Measurements from ENCODE around the gene IER5L. TPM values are rescaled to one million over a fixed set of nuclear protein-coding genes. Genes with fewer than 3 reads are reported as not detected.
A peak's percentile ranks its signal among the peaks of the same experiment; 100 is the strongest.

IER5L gene
- total and polyA plus RNA-seq, 2 experiments from 2014 or later: 38.0 to 39.7 TPM

- Histone ChIP-seq H3K27ac (no peak overlapping the region), H3K4me3 (no peak overlapping the region), H3K36me3 (replicated peaks; ENCODE audit: insufficient read depth, low read depth) (no peaks in the 10 kb centered on the region), H3K27me3 (no peaks in the 10 kb centered on the region), H3K9me2 (replicated peaks; ENCODE audit: insufficient read depth) (no peaks in the 10 kb centered on the region), H4K20me1 (ENCODE audit: insufficient read depth, poor library complexity, severe bottlenecking) (no peaks in the 10 kb centered on the region), H2AFZ (no peak overlapping the region), H3K4me2 (no peak overlapping the region), H3K79me2 (no peaks in the 10 kb centered on the region), H3K9me3 (ENCODE audit: low read depth) (no peaks in the 10 kb centered on the region), H3K4me1 (ENCODE audit: insufficient read depth) (peaks cover 3% of the 10 kb centered on the region)
- 93% methylated on average over 7 of the region's 7 CpGs for WGBS (ENCODE audit: low lambda C conversion rate, missing lambda C conversion rate)
- TF ChIP-seq, protein P1, sequence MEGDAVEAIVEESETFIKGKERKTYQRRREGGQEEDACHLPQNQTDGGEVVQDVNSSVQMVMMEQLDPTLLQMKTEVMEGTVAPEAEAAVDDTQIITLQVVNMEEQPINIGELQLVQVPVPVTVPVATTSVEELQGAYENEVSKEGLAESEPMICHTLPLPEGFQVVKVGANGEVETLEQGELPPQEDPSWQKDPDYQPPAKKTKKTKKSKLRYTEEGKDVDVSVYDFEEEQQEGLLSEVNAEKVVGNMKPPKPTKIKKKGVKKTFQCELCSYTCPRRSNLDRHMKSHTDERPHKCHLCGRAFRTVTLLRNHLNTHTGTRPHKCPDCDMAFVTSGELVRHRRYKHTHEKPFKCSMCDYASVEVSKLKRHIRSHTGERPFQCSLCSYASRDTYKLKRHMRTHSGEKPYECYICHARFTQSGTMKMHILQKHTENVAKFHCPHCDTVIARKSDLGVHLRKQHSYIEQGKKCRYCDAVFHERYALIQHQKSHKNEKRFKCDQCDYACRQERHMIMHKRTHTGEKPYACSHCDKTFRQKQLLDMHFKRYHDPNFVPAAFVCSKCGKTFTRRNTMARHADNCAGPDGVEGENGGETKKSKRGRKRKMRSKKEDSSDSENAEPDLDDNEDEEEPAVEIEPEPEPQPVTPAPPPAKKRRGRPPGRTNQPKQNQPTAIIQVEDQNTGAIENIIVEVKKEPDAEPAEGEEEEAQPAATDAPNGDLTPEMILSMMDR (IDR thresholded peaks at IDR 0.05; ENCODE audit: poor library complexity): no peak
- DNase-seq (ENCODE audit: low spot score): no peak
Observed at GRCh38 chr9:129204840-129205239, 26.8 kb upstream of the IER5L start.

GRCh38 chr9:129203556-129203909 is 25.5 kb upstream of the IER5L start:
- no peaks in the 10 kb centered on the region for H3K9me2 ChIP-seq (replicated peaks; ENCODE audit: insufficient read depth)
- TF ChIP-seq EZH2 (IDR thresholded peaks at IDR 0.05; ENCODE audit: borderline replicate concordance): no peak
- no peak for TF ChIP-seq EZH2phosphoT487 (IDR thresholded peaks at IDR 0.05; ENCODE audit: low read depth, severe bottlenecking, unreplicated experiment)
- TF ChIP-seq, protein P1 (IDR thresholded peaks at IDR 0.05; ENCODE audit: poor library complexity): no peak
- H3K4me3 ChIP-seq: no peak overlapping the region
- no peaks in the 10 kb centered on the region for H3K79me2 ChIP-seq
- no peaks in the 10 kb centered on the region for H4K20me1 ChIP-seq (ENCODE audit: insufficient read depth, poor library complexity, severe bottlenecking)
- H2AFZ ChIP-seq: peak overlapping the region; percentile 99
- no peaks in the 10 kb centered on the region for H3K36me3 ChIP-seq (replicated peaks; ENCODE audit: insufficient read depth, low read depth)
- WGBS (ENCODE audit: low lambda C conversion rate, missing lambda C conversion rate): 72% methylated on average over 11 of the region's 11 CpGs
- H3K9me3 ChIP-seq (ENCODE audit: low read depth): no peaks in the 10 kb centered on the region
- H3K27me3 ChIP-seq: no peaks in the 10 kb centered on the region
- no peak overlapping the region for H3K27ac ChIP-seq
- peak overlapping the region; percentile 94 for H3K4me2 ChIP-seq
- DNase-seq (ENCODE audit: low spot score): no peak
- H3K4me1 ChIP-seq (ENCODE audit: insufficient read depth): peaks cover 3% of the 10 kb centered on the region

DNA sequence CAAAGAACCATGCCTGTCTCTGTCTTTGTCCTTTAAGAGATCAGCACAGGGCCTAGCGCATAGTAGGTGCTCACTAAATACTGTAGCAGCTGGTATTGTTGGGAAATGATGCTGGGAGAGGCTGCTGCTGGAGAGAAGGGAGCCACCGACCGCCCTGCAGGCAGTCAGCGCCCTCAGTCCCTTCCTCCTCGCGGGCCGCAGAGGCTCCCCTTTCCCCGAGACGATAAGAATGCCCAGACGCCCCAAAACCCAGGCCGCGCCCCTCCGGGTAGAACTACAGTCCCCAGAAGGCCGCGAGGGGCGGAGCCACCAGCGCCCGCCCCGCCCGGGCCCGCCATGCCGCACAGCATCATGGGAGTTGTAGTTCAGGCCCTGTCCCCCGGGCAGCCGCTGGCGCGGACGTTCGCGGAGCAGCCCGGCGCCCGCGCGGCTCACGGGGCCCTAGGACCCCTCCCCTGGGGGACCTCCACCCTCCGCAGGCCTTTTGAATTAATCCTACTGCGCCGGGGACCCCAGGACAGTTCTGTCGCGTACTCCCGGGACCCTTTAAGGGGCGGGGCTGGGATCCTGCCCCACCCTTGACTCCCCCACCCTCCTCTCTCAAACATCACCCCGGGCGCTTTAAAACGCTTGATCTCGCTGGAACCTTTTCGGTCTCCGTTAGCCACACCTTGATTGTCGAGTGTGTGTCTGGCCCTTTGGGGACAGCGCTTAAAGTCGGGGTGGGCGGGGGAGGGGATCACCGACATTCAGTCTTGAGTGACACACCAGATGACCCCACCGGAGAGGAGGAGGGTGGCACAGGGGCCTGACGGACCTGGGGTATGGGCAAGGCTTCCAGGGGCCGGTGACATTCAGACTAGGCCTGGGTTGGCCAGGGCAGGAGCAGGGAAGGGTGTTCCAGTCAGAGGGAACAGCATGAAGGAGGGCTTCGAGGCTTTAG is 24.8 kb upstream of the IER5L start:
- peak overlapping the region; percentile 94 for H3K4me3 ChIP-seq
- H3K79me2 ChIP-seq: no peaks in the 10 kb centered on the region
- H4K20me1 ChIP-seq (ENCODE audit: insufficient read depth, poor library complexity, severe bottlenecking): no peaks in the 10 kb centered on the region
- H3K36me3 ChIP-seq (replicated peaks; ENCODE audit: insufficient read depth, low read depth): no peaks in the 10 kb centered on the region
- DNase-seq (ENCODE audit: low spot score): peak; percentile 90
- no peaks in the 10 kb centered on the region for H3K9me2 ChIP-seq (replicated peaks; ENCODE audit: insufficient read depth)
- 11% methylated on average over 36 of the region's 57 CpGs for WGBS (ENCODE audit: low lambda C conversion rate, missing lambda C conversion rate)
- H3K4me1 ChIP-seq (ENCODE audit: insufficient read depth): peaks cover 3% of the 10 kb centered on the region
- no peaks in the 10 kb centered on the region for H3K27me3 ChIP-seq
- H2AFZ ChIP-seq: peak overlapping the region; percentile 99
- H3K4me2 ChIP-seq: peak overlapping the region; percentile 94
- TF ChIP-seq EZH2 (IDR thresholded peaks at IDR 0.05; ENCODE audit: borderline replicate concordance) (no peak), EZH2phosphoT487 (IDR thresholded peaks at IDR 0.05; ENCODE audit: low read depth, severe bottlenecking, unreplicated experiment) (no peak)
- TF ChIP-seq, protein P1 (IDR thresholded peaks at IDR 0.05; ENCODE audit: poor library complexity): no peak
- H3K9me3 ChIP-seq (ENCODE audit: low read depth): no peaks in the 10 kb centered on the region
- H3K27ac ChIP-seq: peak overlapping the region; percentile 85
